Astrocyte (in vitro differentiated cells and primary cell): ENCODE data around the gene EFCC1. TPM values are rescaled to one million over a fixed set of nuclear protein-coding genes. Genes with fewer than 3 reads are reported as not detected.

Experiments
- DNase-seq: peaks from one replicate; pipeline ENCODE4 v3.0.0-alpha.2; 2010; ENCODE audit warnings: low read depth
- FAIRE-seq: peaks from 2 replicates; lab custom pipeline; 2011; peaks lifted over from hg19 to GRCh38; lab: Jason Lieb, UNC
- H2AFZ ChIP-seq: 2 replicates; pipeline ENCODE4 v1.6.0; 2012; ENCODE audit warnings: low read depth, low read length, inconsistent platforms
- H3K27ac ChIP-seq: 2 replicates; pipeline ENCODE4 v1.5.1; 2011; ENCODE audit warnings: low read depth, low read length, inconsistent platforms
- H3K27me3 ChIP-seq: 2 replicates; pipeline ENCODE4 v1.6.0; 2011; ENCODE audit warnings: low read length, inconsistent platforms; ENCODE audit not compliant: insufficient read depth
- H3K36me3 ChIP-seq: 2 replicates; pipeline ENCODE4 v1.5.1; 2011; ENCODE audit warnings: low read length, inconsistent platforms; ENCODE audit not compliant: insufficient read depth
- H3K4me1 ChIP-seq: 2 replicates; pipeline ENCODE4 v1.5.1; 2011; ENCODE audit warnings: low read length, inconsistent platforms; ENCODE audit not compliant: insufficient read depth
- H3K4me2 ChIP-seq: 2 replicates; pipeline ENCODE4 v1.6.0; 2012; ENCODE audit warnings: low read length, inconsistent platforms
- H3K4me3 ChIP-seq: 2 replicates; pipeline ENCODE4 v1.5.1; 2011; ENCODE audit warnings: low read depth, mild to moderate bottlenecking, low read length, inconsistent platforms; ENCODE audit not compliant: insufficient read depth
- H3K79me2 ChIP-seq: 2 replicates; pipeline ENCODE4 v1.6.0; 2012; ENCODE audit warnings: mild to moderate bottlenecking, low read length, inconsistent platforms; ENCODE audit not compliant: insufficient read depth
- H3K9ac ChIP-seq: 2 replicates; pipeline ENCODE4 v1.6.0; 2012; ENCODE audit warnings: mild to moderate bottlenecking, low read length, inconsistent platforms
- H3K9me3 ChIP-seq: 2 replicates; pipeline ENCODE4 v1.5.1; 2012; ENCODE audit warnings: low read depth, mild to moderate bottlenecking, low read length, inconsistent platforms; ENCODE audit not compliant: insufficient read depth
- H4K20me1 ChIP-seq: 2 replicates; pipeline ENCODE4 v1.6.0; 2012; ENCODE audit warnings: low read length, inconsistent platforms; ENCODE audit not compliant: insufficient read depth
- H3K27ac Mint-ChIP-seq: one replicate; pipeline ENCODE4 v1.8.0; 2021; ENCODE audit warnings: mild to moderate bottlenecking, mixed read lengths; ENCODE audit not compliant: unreplicated experiment
- H3K27me3 Mint-ChIP-seq: one replicate; pipeline ENCODE4 v1.8.0; 2021; ENCODE audit warnings: low read depth, mixed read lengths; ENCODE audit not compliant: unreplicated experiment
- H3K36me3 Mint-ChIP-seq: one replicate; pipeline ENCODE4 v1.8.0; 2021; ENCODE audit warnings: low read depth, mixed read lengths; ENCODE audit not compliant: unreplicated experiment
- H3K4me1 Mint-ChIP-seq: one replicate; pipeline ENCODE4 v1.8.0; 2021; ENCODE audit warnings: low read depth, mixed read lengths; ENCODE audit not compliant: unreplicated experiment
- H3K4me3 Mint-ChIP-seq: one replicate; pipeline ENCODE4 v1.8.0; 2021; ENCODE audit warnings: mild to moderate bottlenecking, moderate library complexity, mixed read lengths; ENCODE audit not compliant: unreplicated experiment
- H3K9me3 Mint-ChIP-seq: one replicate; pipeline ENCODE4 v1.8.0; 2021; ENCODE audit warnings: mild to moderate bottlenecking, mixed read lengths; ENCODE audit not compliant: unreplicated experiment
- CTCF ChIP-seq: IDR thresholded peaks from 2 replicates; pipeline ENCODE4 v1.5.1; 2011; ENCODE audit warnings: low read depth, mild to moderate bottlenecking, inconsistent platforms, low read length, moderate library complexity; ENCODE audit not compliant: insufficient read depth
- EZH2 ChIP-seq: IDR thresholded peaks from 2 replicates; pipeline ENCODE4 v1.6.1; 2012; ENCODE audit warnings: mild to moderate bottlenecking, low read length, inconsistent platforms; ENCODE audit not compliant: insufficient read depth
- total RNA-seq: library from RNA; stranded (reverse); gene quantifications from 2 replicates; pipeline ENCODE4 v1.2.1, GENCODE V29; 2021

EFCC1 gene
- total RNA-seq, 1 donor from 2014 or later: not detected

- Histone ChIP-seq H3K27me3 (peaks cover 58% of the 10 kb centered on the region), H2AFZ (no peak overlapping the region), H4K20me1 (no peaks in the 10 kb centered on the region), H3K79me2 (no peaks in the 10 kb centered on the region), H3K4me3 (no peak overlapping the region), H3K27ac (no peak overlapping the region), H3K9me3 (no peaks in the 10 kb centered on the region), H3K9ac (no peak overlapping the region), H3K4me1 (no peaks in the 10 kb centered on the region), H3K4me2 (no peak overlapping the region), H3K36me3 (no peaks in the 10 kb centered on the region)
- H3K27me3 Mint-ChIP-seq: peaks cover 41% of the 10 kb centered on the region
- no peaks in the 10 kb centered on the region for H3K36me3 Mint-ChIP-seq
- H3K4me3 Mint-ChIP-seq: no peak overlapping the region
- no peak overlapping the region for H3K27ac Mint-ChIP-seq
- H3K4me1 Mint-ChIP-seq: peaks cover 10% of the 10 kb centered on the region
- FAIRE-seq (no peak), DNase-seq (no peak)
- TF ChIP-seq EZH2: no peak
- no peak for TF ChIP-seq CTCF
- no peaks in the 10 kb centered on the region for H3K9me3 Mint-ChIP-seq
Measured at GRCh38 chr3:128996200-128996599, 4.9 kb upstream of the EFCC1 start.

- Mint-ChIP-seq H3K36me3 (no peaks in the 10 kb centered on the region), H3K27me3 (peaks cover 37% of the 10 kb centered on the region), H3K4me3 (no peak overlapping the region), H3K27ac (no peak overlapping the region), H3K9me3 (no peaks in the 10 kb centered on the region), H3K4me1 (peaks cover 10% of the 10 kb centered on the region)
- no peak overlapping the region for H3K27ac ChIP-seq
- H3K27me3 ChIP-seq: peaks cover 58% of the 10 kb centered on the region
- H3K9ac ChIP-seq: no peak overlapping the region
- no peak overlapping the region for H2AFZ ChIP-seq
- no peaks in the 10 kb centered on the region for H3K36me3 ChIP-seq
- no peaks in the 10 kb centered on the region for H3K4me1 ChIP-seq
- H3K79me2 ChIP-seq: no peaks in the 10 kb centered on the region
- FAIRE-seq (no peak), DNase-seq (no peak)
- H3K9me3 ChIP-seq: no peaks in the 10 kb centered on the region
- TF ChIP-seq CTCF (no peak), EZH2 (no peak)
- no peak overlapping the region for H3K4me3 ChIP-seq
- H3K4me2 ChIP-seq: no peak overlapping the region
- H4K20me1 ChIP-seq: no peaks in the 10 kb centered on the region
Measured at GRCh38 chr3:128996726-128997125, 4.4 kb upstream of the EFCC1 start.

DNA sequence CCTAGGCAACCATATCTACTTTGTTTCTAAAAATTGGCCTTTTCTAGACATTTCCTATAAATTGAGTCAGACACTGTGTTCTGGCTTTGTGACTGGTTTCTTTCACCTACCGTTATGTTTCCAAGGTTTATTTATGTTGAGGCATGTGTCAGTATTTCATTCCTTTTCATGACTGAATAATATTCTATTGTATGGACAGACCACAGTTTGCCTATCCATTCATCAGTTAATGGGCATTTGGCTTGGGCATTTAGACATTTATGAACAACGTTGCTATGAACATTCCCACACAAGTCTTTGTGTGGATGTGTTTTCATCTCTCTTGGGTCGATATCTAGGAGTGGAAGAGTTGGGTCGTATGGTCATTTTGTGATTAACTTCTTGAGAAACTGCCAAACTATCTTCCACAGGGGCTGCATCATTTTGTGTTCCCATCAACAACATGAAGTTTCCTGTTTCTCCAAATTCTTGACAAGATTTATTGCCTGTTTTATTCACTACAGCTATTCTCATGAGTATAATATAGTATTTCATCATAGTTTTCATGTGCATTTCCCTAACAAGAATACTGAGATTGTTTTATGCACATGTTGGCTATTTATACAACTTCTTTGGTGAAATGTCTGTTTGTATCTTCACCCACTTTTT is 3.5 kb upstream of the EFCC1 start:
- no peak for DNase-seq
- peaks cover 4% of the 10 kb centered on the region for H4K20me1 ChIP-seq
- no peak overlapping the region for H3K27ac Mint-ChIP-seq
- no peak overlapping the region for H2AFZ ChIP-seq
- no peaks in the 10 kb centered on the region for H3K36me3 Mint-ChIP-seq
- H3K4me3 Mint-ChIP-seq: no peak overlapping the region
- no peaks in the 10 kb centered on the region for H3K9me3 ChIP-seq
- H3K4me1 ChIP-seq: no peaks in the 10 kb centered on the region
- no peaks in the 10 kb centered on the region for H3K79me2 ChIP-seq
- H3K9me3 Mint-ChIP-seq: no peaks in the 10 kb centered on the region
- peaks cover 64% of the 10 kb centered on the region for H3K27me3 ChIP-seq
- no peak overlapping the region for H3K27ac ChIP-seq
- no peaks in the 10 kb centered on the region for H3K36me3 ChIP-seq
- FAIRE-seq: no peak
- peaks cover 43% of the 10 kb centered on the region for H3K27me3 Mint-ChIP-seq
- H3K4me2 ChIP-seq: no peak overlapping the region
- H3K4me3 ChIP-seq: no peak overlapping the region
- no peak for TF ChIP-seq CTCF
- TF ChIP-seq EZH2: no peak
- H3K9ac ChIP-seq: no peak overlapping the region
- H3K4me1 Mint-ChIP-seq: peaks cover 10% of the 10 kb centered on the region
